ENCODE data around the gene ADAM33. TPM values are rescaled to one million over a fixed set of nuclear protein-coding genes. Genes with fewer than 3 reads are reported as not detected.

The ADAM33 gene
- total RNA-seq, 1 experiment from 2014 or later: not detected

DNA sequence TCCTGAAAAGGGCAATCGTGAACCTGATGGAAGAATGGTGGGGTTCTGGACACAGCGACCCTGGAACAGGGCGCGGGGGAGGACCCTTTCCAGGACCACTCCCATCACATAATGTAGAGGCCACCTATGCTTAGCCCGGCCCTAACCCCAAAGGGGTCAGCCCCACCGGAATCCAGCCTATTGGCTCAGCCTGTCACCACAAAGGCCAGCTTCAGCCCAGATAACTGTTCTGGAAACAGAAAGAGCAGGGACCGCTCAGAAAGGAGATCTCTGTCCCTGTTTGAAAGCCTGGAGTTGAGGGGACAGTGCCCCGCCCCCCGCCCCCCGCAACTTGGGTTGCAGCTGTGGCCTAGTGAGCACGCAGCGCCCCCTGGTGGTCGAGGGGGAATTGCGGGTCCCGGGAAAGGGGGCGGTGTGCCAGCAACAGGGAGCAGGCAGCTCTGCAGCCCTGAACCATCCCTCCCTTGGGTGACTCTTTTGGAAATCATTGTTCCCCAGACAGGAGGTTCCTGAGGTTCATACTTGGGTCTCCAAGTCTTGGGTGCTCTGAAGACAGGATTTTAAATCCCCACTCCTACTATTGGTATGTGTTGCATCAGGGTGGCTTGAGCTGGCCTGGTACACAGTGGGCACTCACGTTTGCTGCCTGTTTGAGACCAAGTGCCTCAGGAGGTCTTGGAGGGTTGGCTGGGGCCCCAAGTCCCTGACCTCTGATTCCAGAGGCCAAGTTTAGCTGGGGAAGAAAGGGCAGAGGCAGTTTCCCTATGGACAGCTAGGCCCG, 29.1 kb upstream of the ADAM33 start:
- in situ Hi-C loops (cut with HindIII; ENCODE audit: low sequenced_read_pairs): no loop called here
- DNase-seq (ENCODE audit: low spot score): peak; percentile 20

DNA sequence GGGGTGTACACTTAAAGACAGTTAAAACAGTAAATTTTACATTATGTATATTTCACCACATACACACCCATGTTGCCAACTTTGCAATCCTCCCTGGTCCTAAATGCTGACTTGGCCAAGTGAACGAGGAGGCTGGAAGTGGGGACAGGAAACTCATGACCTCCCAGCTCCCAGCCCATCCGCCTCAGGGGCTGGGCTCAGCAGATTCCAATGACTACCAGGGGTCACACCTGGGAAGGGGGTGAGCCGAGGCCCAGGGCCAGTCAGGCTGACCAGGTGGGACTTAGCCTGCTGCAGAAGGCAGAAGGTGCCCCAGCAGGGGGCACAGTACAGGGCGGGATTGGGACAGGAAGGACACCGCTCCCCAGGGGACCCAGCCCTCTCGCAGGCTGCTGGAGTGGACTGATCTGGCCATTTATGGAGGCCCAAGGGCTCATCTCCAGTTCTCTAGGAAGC, 28.2 kb upstream of the ADAM33 start:
- no peak for DNase-seq (ENCODE audit: low spot score)
- in situ Hi-C loops (cut with HindIII; ENCODE audit: low sequenced_read_pairs): no loop called here

DNA sequence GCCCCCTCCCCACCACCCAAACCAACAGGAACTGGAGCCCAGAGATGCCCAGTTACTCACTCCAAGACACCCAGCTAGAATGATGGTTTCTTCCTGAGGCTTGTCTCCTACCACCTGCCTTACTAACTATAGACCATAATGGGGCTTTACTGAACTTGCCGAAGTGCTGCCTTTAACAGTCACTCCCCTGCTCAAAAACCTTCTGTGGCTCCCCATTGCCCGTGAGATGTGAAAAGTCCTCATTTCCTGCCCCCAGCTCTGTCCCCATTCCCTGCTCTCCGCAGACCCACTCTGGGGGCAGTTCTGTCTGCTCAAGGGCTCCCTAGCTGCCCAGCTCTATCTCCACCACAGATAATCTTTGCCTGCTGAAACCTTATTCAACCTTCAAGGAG, 25.7 kb upstream of the ADAM33 start:
- in situ Hi-C loops (cut with HindIII; ENCODE audit: low sequenced_read_pairs): no loop called here
- DNase-seq (ENCODE audit: low spot score): no peak

DNA sequence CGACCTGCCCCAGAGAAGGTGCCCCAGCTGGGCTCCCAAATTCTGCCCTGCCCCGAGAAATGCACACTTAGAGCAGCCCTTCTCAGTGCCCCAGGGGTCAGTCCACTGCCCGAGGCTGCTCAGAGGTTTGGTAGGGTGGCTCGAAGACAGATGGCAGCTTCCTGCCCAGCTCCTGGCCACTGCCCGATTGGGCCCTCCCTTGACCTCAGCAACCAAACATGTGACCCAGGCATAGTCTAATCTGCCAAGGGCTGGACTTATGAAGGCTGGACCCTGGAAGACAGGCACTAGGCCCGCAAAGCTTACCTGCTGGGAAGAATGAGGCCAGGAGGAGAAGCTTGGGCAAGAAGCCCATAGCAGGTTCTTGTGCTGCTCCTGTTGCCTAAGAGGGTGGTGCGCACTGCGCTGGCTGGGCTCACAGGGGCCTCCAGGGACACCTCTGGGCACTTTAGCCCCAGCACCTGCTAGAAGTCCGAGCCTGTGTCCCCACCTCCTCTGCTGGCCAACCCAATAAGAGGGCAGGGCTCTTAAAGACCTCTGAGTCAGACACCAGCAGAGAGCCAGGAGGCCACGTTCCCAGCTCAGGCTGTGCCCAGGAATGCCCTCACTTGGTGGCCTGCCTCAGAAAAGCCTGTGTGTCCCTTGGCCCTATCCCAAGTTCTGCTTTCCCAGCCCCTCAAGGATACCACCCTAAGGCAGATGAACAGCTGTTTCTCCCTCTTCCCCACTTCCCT, 25.1 kb upstream of the ADAM33 start:
- no peak for DNase-seq (ENCODE audit: low spot score)
- in situ Hi-C loops (cut with HindIII; ENCODE audit: low sequenced_read_pairs): no loop called here

DNA sequence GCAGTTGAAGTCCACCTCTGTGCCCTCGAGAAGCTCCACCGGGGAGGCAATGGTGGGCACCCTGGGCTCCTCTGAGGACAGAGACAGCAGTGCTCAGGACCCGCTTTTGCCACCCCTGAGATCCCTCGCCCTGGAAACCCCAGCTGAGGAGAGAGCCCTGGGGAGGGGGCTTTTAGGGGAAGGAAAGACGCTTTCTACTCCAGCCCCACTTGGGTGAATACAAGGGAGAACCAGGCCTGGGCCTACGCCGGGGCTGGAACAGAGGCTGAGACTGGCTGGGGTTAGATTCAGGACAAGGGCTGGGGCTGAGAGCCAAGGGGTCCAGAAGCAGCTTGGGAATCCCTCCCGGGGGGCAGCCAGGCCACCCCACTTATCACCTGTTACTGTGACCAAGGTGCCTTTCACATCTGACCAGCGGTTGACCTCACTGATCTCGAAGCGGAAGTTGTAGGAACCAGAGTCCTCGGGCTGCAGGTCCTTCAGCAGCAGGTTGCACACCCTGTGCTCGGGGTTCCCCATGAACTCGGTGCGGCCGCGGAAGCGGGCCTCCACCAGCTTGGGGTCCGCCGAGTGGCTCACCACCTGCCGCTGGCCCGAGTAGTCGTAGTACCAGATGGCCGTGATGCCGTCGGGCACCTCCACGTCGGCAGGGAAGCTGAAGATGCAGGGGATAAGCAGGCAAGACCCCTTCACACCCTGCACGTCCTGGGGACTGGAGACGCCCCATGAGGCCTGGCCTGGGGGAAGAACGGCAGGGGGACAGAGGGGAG, 24.3 kb upstream of the ADAM33 start:
- in situ Hi-C loops (cut with HindIII; ENCODE audit: low sequenced_read_pairs): no loop called here
- DNase-seq (ENCODE audit: low spot score): no peak

DNA sequence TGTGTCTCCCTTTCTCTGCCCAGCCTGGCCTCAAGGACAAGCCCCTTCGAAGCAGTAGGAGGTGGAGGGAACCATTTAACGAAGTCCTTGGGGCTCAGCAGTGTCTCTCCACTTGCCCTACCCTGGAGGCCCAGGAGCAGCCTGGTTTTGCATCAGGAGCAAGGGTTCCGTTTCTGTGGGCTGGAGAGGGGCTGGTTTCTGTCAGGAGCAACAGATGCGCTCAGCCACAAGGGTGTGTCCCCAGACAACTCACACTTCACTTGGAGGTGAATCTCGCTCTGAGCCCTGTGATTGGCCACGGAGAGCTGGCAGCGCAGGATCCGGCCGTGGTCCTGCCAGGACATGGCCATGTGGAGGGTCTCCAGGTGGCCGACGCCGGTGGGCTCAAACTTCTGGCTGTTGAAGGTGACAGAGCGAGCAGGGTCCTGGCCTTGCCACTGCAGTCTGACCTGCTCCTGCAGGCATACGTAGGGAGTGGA, 23.7 kb upstream of the ADAM33 start:
- DNase-seq (ENCODE audit: low spot score): no peak
- in situ Hi-C loops (cut with HindIII; ENCODE audit: low sequenced_read_pairs): no loop called here

DNA sequence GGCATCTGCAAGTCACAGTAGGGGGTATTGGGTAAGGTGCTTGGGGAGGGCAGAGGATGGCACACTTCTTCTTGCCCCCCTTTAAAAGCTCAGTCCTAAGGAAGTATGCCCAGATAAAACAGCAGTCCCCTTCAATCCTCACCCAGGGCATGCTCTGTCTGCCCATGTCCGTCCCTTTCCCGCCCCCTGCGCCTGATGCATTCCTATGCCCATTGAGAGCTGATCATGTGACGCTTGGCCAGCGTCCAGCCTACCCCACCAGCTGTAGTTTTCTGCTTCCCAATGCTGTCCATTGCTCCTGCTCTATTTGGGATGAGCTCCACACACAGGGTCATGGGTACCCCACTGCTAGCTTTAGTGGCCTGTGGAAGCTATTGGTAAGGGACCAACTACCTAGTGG, 22.3 kb upstream of the ADAM33 start:
- no peak for DNase-seq (ENCODE audit: low spot score)
- in situ Hi-C loops (cut with HindIII; ENCODE audit: low sequenced_read_pairs): no loop called here

DNA sequence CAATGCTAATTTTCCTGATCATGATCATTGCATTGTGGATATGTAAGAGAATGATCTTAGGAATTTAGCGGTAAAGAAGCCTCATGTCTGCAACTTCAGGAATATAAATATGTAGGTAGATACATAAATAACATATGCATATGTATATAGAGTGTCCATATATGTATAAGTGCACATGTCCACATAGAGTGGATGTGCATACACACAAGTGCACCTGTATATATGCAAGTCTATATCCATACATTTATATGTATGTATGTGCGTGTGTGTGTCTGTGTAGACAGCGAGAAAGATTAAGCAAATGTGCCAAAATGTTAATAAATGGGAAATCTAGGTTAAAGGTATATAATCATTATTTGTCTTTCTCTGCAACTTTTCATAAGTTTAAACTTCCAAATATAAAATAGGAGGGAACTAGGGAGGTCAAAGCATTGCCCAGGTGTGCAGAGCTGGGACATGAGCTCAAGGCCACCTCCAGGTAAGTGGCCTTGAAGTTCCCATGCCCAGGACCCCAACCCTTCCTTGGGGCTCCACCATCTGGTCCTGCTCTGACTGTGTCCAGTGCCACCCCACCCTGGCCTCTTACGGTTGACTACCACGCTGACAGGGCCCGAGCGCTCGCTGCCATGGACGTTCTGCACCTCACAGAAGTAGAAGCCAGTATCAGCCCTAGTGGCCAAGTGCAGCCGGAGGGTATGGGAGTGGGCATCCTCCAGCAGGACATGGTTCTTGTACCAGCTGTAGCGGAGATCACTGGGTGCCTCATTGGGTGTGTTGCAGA, 21.0 kb upstream of the ADAM33 start:
- DNase-seq (ENCODE audit: low spot score): no peak
- in situ Hi-C loops (cut with HindIII; ENCODE audit: low sequenced_read_pairs): no loop called here

DNA sequence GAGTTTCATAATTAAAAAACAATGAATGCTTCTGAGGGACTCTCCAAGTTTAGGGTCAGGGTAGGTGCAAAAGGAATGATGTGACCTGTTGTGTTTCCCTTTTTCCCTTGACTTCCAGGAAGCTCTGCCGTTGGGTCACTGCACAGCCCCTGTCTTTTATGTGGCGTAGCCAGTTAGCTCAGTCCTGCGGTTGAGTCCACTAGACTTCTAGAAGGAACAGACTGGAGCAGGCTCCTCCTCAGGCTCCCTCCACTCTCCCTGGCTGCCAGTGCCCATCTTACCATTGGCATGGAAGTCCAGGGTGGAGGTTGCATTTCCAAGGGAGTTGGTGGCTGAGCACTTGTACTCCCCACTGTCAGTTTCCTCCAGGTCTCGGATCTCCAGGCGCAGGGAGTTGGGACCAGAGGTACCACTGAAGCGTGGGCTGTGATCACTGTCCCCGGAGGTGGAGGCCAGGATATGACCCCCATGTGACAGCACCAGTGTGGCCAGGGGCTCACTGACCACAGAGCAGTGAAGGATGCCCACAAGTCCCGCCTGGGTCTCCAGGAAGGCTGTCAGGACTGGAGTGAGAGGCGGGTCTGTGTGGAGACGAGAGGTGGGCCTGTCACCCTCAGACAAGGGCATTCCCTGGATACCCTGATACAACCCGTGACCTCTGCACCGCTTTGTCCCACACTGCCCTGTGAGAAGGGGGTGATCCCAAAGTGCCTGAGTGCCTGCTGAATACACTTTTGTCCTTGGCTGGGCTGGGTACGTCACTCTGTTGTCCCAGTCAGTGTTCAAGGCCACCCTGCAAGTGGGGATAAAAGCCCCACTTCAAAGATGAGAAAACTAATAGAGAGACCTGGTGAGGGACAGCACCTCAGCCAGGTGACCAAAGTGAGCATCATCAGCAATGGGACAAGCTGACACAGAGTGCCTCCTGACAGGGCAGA, 19.5 kb upstream of the ADAM33 start:
- in situ Hi-C loops (cut with HindIII; ENCODE audit: low sequenced_read_pairs): no loop called here
- DNase-seq (ENCODE audit: low spot score): no peak

DNA sequence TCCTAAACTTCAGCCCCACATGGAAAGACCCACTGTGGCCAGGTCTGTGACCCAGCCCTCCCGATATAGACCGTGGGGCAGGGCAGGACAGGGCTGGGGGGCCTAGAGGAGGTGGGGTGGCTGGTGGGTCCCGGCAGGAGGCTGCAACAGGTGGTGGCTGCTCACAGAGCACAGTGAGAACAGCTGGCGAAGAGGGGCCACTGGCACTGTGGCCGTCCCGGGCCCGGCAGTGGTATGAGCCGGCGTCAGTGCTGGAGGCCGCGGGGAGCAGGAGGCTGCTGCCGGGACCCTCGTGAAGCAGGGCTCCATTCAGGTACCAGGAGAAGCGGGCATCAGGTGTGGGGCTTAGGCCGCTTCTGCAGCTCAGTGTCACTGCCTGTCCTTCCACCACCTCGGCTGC, 17.2 kb upstream of the ADAM33 start:
- in situ Hi-C loops (cut with HindIII; ENCODE audit: low sequenced_read_pairs): no loop called here
- DNase-seq (ENCODE audit: low spot score): no peak

DNA sequence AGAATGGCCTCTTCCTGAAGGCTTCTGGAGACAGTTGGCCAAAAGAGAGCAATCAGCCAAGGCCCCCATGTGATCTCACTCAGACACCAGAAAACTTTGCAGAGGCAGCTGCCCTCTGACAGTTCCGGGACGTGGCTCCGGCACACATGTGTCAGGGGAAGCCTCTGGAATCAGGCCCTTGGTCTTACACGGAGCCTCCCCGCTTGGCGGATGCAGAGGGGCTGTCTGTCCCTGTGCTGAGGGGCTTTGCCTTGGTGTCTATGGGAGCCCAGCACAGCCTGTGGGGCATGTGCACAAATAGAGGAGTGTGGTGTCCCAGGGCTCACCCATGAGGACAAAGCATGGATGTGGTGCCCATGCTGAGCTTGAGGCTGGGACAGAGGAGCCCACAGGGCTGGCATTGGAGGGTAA, 16.8 kb upstream of the ADAM33 start:
- no peak for DNase-seq (ENCODE audit: low spot score)
- in situ Hi-C loops (cut with HindIII; ENCODE audit: low sequenced_read_pairs): no loop called here

DNA sequence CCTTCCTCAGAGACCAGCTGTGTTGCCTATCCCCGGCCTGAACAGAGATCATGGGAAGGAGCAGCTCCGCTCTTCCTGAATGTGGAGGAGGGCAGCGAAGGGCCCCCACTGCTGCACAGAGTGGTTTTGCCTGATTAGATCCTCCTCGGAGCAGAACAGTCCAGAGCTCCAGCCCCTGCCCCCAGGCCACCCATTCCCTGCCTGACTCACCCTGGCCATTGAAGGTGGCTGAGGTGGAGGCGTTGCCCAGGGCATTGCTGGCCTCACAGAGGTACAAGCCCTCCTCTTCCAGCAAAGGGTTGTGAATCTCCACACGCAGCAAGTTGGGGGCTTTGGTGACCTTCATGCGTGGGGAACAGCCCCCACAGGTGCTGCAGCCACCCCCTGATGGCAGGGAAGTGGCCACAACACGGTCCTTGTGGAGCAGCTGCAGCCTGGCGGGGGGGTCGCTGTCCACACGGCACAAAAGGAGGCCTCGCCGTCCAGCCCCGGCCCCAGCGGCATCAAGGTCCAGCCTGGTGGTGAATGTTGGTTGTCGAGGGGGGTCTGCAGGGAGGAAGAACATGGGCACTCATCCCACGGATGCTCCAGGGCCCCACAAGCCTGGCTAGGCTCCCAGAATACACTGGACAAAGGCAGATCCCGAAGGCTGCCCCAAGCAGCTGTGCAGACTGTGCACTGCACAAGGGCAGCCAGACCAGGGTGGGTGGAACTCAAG, 15.9 kb upstream of the ADAM33 start:
- no peak for DNase-seq (ENCODE audit: low spot score)
- in situ Hi-C loops (cut with HindIII; ENCODE audit: low sequenced_read_pairs): no loop called here

DNA sequence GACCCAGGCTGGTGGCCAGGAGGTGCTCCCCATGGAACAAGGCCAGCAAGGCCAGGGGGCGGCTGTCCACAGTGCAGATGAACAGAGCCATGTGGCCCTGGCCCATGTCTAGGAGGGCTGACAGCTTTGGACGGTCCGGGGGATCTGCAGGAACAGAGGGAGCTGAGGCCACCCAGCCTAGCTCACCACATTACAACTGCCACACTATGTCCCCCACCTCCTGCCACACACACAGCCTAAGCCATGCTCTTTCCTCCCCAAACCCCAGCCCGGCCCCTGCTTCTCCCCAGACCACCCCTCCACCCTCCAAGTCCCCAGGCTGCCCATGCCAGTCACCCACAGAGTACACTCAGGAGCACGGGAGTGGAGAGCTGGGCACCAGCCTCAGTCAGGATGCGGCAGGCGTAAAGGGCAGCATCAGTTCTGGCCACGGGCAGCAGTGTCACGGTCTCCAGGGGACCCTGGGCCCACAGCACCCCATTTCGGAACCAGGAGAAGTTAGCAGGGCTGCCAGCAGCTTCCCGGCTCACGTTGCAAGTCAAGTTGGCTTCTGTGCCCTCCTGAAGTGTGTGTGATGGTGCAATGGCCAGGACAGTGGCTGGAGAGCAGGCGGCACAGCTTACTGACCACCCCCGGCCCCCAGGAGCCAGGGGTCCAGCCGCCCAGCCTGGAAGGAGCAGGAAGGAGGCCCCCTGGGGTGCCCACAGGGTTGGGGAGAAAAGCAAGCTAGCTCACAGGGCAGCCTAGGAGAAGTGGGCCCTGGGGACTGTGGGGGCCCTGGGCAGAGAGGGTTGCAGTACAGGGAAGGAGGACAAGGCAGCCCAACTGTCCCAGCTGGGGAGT, 15.2 kb upstream of the ADAM33 start:
- in situ Hi-C loops (cut with HindIII; ENCODE audit: low sequenced_read_pairs): no loop called here
- no peak for DNase-seq (ENCODE audit: low spot score)

DNA sequence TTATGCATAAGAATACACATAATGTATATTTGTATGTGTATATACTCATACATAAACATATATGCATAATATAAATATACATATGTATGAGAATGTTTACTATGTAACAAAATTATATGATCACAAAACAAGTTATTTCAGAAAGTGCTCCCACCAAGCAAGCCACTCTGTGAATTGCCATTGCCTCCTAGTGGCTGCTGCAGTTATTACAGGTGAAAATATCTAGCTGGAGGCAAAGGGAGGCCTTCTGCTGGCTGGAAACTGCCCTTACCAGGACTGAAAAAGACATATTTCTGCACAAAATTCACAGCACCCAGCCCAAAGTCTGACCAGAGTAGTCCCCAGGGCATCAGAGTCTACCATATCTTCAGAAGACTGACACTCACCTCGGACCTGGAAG, 14.4 kb upstream of the ADAM33 start:
- DNase-seq (ENCODE audit: low spot score): no peak
- in situ Hi-C loops (cut with HindIII; ENCODE audit: low sequenced_read_pairs): no loop called here

DNA sequence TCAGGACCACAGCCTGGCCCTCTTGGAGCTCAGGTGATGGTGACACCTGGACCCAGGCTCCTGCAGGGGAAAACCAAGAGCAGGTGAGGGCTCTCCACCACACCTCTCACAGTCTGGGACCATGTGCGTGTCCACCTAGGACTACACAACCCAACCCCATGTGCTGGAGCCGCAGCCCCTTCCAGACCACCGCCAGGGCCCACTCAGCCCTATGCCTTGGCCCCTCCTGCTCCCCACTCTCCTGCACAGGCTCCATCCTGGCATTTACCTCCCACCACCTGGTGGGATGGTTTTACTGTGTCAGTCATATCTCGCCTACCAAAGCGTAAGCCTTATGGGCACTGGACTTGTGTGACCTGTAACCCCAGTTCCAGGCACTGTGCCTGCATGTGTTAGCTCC, 13.1 kb upstream of the ADAM33 start:
- in situ Hi-C loops (cut with HindIII; ENCODE audit: low sequenced_read_pairs): no loop called here
- DNase-seq (ENCODE audit: low spot score): no peak

DNA sequence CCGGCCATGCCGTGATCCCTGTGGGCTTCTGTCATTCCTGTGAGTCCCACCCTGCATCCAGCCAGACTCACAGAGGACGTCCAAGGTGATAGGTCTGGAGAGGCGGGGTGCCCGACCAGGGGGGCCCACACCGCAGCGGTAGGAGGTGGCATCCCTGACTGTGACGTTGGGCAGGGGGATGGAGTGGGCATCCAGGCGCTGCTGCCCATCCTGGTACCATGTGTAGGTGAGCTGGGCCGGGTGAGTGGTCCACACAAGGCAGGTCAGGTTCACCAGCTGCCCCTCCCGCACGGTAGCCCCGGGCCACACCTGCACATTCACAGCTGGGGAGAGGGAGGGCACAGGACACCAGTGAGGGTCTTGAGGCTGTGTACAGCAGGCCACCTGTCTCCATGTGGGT, 11.6 kb upstream of the ADAM33 start:
- DNase-seq (ENCODE audit: low spot score): no peak
- in situ Hi-C loops (cut with HindIII; ENCODE audit: low sequenced_read_pairs): no loop called here

Data from G401 (cell line).